Measurements from ENCODE around the gene QPCT. TPM values are rescaled to one million over a fixed set of nuclear protein-coding genes. Genes with fewer than 3 reads are reported as not detected.

QPCT gene
- total RNA-seq, 1 experiment from 2014 or later: 13.6 TPM

- TF ChIP-seq, protein P1, sequence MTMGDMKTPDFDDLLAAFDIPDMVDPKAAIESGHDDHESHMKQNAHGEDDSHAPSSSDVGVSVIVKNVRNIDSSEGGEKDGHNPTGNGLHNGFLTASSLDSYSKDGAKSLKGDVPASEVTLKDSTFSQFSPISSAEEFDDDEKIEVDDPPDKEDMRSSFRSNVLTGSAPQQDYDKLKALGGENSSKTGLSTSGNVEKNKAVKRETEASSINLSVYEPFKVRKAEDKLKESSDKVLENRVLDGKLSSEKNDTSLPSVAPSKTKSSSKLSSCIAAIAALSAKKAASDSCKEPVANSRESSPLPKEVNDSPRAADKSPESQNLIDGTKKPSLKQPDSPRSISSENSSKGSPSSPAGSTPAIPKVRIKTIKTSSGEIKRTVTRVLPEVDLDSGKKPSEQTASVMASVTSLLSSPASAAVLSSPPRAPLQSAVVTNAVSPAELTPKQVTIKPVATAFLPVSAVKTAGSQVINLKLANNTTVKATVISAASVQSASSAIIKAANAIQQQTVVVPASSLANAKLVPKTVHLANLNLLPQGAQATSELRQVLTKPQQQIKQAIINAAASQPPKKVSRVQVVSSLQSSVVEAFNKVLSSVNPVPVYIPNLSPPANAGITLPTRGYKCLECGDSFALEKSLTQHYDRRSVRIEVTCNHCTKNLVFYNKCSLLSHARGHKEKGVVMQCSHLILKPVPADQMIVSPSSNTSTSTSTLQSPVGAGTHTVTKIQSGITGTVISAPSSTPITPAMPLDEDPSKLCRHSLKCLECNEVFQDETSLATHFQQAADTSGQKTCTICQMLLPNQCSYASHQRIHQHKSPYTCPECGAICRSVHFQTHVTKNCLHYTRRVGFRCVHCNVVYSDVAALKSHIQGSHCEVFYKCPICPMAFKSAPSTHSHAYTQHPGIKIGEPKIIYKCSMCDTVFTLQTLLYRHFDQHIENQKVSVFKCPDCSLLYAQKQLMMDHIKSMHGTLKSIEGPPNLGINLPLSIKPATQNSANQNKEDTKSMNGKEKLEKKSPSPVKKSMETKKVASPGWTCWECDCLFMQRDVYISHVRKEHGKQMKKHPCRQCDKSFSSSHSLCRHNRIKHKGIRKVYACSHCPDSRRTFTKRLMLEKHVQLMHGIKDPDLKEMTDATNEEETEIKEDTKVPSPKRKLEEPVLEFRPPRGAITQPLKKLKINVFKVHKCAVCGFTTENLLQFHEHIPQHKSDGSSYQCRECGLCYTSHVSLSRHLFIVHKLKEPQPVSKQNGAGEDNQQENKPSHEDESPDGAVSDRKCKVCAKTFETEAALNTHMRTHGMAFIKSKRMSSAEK (CRISPR knock-in tag; IDR thresholded peaks at IDR 0.05; ENCODE audit: borderline replicate concordance): no peak
- TF ChIP-seq, protein P2, sequence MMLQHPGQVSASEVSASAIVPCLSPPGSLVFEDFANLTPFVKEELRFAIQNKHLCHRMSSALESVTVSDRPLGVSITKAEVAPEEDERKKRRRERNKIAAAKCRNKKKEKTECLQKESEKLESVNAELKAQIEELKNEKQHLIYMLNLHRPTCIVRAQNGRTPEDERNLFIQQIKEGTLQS (CRISPR knock-in tag; conservative IDR thresholded peaks at IDR 0.05): no peak
- TF ChIP-seq GRHL2 (CRISPR knock-in tag; IDR thresholded peaks at IDR 0.05; ENCODE audit: insufficient replicate concordance, severe bottlenecking) (no peak), PRRX2 (CRISPR knock-in tag; IDR thresholded peaks at IDR 0.05) (no peak), FOXP4 (CRISPR knock-in tag; IDR thresholded peaks at IDR 0.05) (no peak)
Observed at GRCh38 chr2:37367984-37368383, 23.6 kb downstream of the QPCT start (continued).

DNA sequence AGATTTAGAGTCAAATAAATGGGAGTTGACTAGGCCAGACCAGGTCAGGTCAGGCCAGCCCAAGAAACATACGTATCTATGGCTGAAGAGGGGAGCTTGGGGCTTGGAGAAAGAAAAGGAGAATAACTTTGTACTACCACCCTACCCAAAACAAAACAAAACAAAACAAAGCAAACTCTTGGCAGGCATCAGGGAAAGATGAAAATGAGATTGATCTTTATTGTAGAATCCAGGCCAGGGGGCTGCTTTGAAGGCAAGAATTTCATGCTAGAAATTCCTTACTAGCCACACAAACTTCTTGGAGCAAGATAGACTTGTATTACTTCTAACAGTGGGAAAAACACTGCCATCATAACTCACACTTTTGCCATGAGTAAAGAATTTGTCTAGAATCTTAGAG is 26.2 kb downstream of the QPCT start:
- Mint-ChIP-seq H3K4me1 (no peaks in the 10 kb centered on the region), H3K9me3 (no peaks in the 10 kb centered on the region), H3K27ac (no peak overlapping the region), H3K27me3 (ENCODE audit: low read depth) (no peaks in the 10 kb centered on the region), H3K4me3 (no peak overlapping the region), H3K36me3 (peaks cover 4% of the 10 kb centered on the region; the same call in 1 of the 2 replicates)
- ATAC-seq (no peak), DNase-seq (ENCODE audit: low spot score) (no peak)
- POLR2A ChIA-PET: no interaction called here
- CTCF ChIA-PET: interaction anchor here (0.6 kb wide), 1 partner anchor 363 kb away, joined by 3 read pairs; no protein-coding TSS in a partner anchor
- no peak for TF ChIP-seq ZNF121 (CRISPR knock-in tag; IDR thresholded peaks at IDR 0.05)
- no peak for TF ChIP-seq PREB (CRISPR knock-in tag; IDR thresholded peaks at IDR 0.05; ENCODE audit: borderline replicate concordance)
- TF ChIP-seq, protein P3, sequence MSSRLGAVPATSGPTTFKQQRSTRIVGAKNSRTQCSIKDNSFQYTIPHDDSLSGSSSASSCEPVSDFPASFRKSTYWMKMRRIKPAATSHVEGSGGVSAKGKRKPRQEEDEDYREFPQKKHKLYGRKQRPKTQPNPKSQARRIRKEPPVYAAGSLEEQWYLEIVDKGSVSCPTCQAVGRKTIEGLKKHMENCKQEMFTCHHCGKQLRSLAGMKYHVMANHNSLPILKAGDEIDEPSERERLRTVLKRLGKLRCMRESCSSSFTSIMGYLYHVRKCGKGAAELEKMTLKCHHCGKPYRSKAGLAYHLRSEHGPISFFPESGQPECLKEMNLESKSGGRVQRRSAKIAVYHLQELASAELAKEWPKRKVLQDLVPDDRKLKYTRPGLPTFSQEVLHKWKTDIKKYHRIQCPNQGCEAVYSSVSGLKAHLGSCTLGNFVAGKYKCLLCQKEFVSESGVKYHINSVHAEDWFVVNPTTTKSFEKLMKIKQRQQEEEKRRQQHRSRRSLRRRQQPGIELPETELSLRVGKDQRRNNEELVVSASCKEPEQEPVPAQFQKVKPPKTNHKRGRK (CRISPR knock-in tag; IDR thresholded peaks at IDR 0.05; ENCODE audit: borderline replicate concordance): no peak
- no peak for TF ChIP-seq ZSCAN18 (CRISPR knock-in tag; IDR thresholded peaks at IDR 0.05)
- no peak for TF ChIP-seq IRF1 (CRISPR knock-in tag; IDR thresholded peaks at IDR 0.05)
- TF ChIP-seq HMGA2 (CRISPR knock-in tag; IDR thresholded peaks at IDR 0.05): no peak
- no peak for TF ChIP-seq FOXK1 (CRISPR knock-in tag; IDR thresholded peaks at IDR 0.05)
- no peak for TF ChIP-seq TP53 (CRISPR knock-in tag; IDR thresholded peaks at IDR 0.05)
- TF ChIP-seq JUN (CRISPR knock-in tag; IDR thresholded peaks at IDR 0.05): no peak
- TF ChIP-seq E2F4 (CRISPR knock-in tag; IDR thresholded peaks at IDR 0.05; ENCODE audit: borderline replicate concordance, low read depth): no peak
- no peak for TF ChIP-seq ZNF138 (CRISPR knock-in tag; conservative IDR thresholded peaks at IDR 0.05)
- no peak for TF ChIP-seq ZNF219 (CRISPR knock-in tag; IDR thresholded peaks at IDR 0.05; ENCODE audit: borderline replicate concordance)
- TF ChIP-seq SMAD4 (CRISPR knock-in tag; IDR thresholded peaks at IDR 0.05): no peak
- no peak for TF ChIP-seq ATF1 (CRISPR knock-in tag; IDR thresholded peaks at IDR 0.05)
- TF ChIP-seq KAT7 (CRISPR knock-in tag; IDR thresholded peaks at IDR 0.05; ENCODE audit: borderline replicate concordance): no peak
- TF ChIP-seq EMX1 (CRISPR knock-in tag; IDR thresholded peaks at IDR 0.05): no peak
- TF ChIP-seq, protein P4, sequence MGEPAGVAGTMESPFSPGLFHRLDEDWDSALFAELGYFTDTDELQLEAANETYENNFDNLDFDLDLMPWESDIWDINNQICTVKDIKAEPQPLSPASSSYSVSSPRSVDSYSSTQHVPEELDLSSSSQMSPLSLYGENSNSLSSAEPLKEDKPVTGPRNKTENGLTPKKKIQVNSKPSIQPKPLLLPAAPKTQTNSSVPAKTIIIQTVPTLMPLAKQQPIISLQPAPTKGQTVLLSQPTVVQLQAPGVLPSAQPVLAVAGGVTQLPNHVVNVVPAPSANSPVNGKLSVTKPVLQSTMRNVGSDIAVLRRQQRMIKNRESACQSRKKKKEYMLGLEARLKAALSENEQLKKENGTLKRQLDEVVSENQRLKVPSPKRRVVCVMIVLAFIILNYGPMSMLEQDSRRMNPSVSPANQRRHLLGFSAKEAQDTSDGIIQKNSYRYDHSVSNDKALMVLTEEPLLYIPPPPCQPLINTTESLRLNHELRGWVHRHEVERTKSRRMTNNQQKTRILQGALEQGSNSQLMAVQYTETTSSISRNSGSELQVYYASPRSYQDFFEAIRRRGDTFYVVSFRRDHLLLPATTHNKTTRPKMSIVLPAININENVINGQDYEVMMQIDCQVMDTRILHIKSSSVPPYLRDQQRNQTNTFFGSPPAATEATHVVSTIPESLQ (CRISPR knock-in tag; IDR thresholded peaks at IDR 0.05): no peak
